HCT116 (cell line): Measurements from ENCODE around the gene ALDH1A2. TPM values are rescaled to one million over a fixed set of nuclear protein-coding genes. Genes with fewer than 3 reads are reported as not detected.

Experiments used
- ATAC-seq: fragments of 200-7000 bp; cut with Tn5 transposase; 2 replicates; pipeline ENCODE4 v1.9.1; 2020; ENCODE audit warnings: mild to moderate bottlenecking, moderate library complexity
- BruUV-seq: library from RNA; stranded (reverse); fragments of 400-500 nt; replicated peaks from 2 replicates; lab custom pipeline; 2021; lab: Mats Ljungman, UMichigan
- CTCF ChIA-PET: fragments of 300-600 bp; sonication (Branson Sonifier 250); formaldehyde crosslinking; loops from one replicate; lab custom pipeline; 2021; ENCODE audit warnings: antibody characterized with exemption; lab: Charles Lee
- POLR2A ChIA-PET: fragments of 300-600, 350-600 bp; sonication (Branson Sonifier 250); formaldehyde crosslinking; loops from one replicate; lab custom pipeline; 2021; ENCODE audit warnings: antibody characterized with exemption; lab: Charles Lee
- RAD21 ChIA-PET, 2 experiments: fragments of 300-600 bp; sonication (Branson Sonifier 250); formaldehyde crosslinking; loops; one replicate each; lab custom pipeline; 2023; ENCODE audit warnings: low total read pairs in 2 of 2; ENCODE audit not compliant: uncharacterized antibody in 2 of 2, unreplicated experiment in 2 of 2, low non-redundant PET in 1 of 2; lab: Charles Lee
- DNase-seq: peaks from one replicate; pipeline ENCODE4 v3.0.0-alpha.2; 2010; ENCODE audit warnings: low read depth, low spot score
- H2AFZ ChIP-seq: fragments of 200-600 bp; shearing (Covaris generic), sonication (generic); 2 replicates; pipeline ENCODE4 v1.6.1; 2017; ENCODE audit warnings: low read depth, mixed run types, mixed read lengths, antibody characterized with exemption, low read length; ENCODE audit not compliant: poor library complexity, severe bottlenecking
- H3K27ac ChIP-seq: 2 replicates; pipeline ENCODE4 v1.5.1; 2012; ENCODE audit warnings: low read depth, low read length
- H3K27me3 ChIP-seq: fragments of 200-600 bp; sonication (generic); 2 replicates; pipeline ENCODE4 v1.6.1; 2016; ENCODE audit warnings: mixed run types, low read length, mixed read lengths; ENCODE audit not compliant: insufficient read depth
- H3K36me3 ChIP-seq, 2 experiments: fragments of 200-500 bp in 1 of 2; fragments of 200-600 bp in 1 of 2; sonication (Bioruptor generic) in 1 of 2; sonication (generic) in 1 of 2; 2 replicates each; pipeline versions ENCODE4 v1.5.1 to v1.6.1; 2014 to 2016; ENCODE audit warnings: low read length in 2 of 2, inconsistent platforms in 1 of 2, mixed read lengths in 1 of 2, mixed run types in 1 of 2; ENCODE audit not compliant: insufficient read depth in 2 of 2, control insufficient read depth in 1 of 2
- H3K4me1 ChIP-seq, 2 experiments: fragments of 200-600 bp in 1 of 2; sonication (generic) in 1 of 2; 2 replicates each; pipeline versions ENCODE4 v1.5.1 to v1.6.1; 2012 to 2017; ENCODE audit warnings: low read length in 2 of 2, inconsistent platforms in 1 of 2, mild to moderate bottlenecking in 1 of 2, mixed read lengths in 1 of 2, mixed run types in 1 of 2, moderate library complexity in 1 of 2; ENCODE audit not compliant: insufficient read depth in 2 of 2, control insufficient read depth in 1 of 2
- H3K4me2 ChIP-seq: fragments of 200-600 bp; sonication (generic); 2 replicates; pipeline ENCODE4 v1.6.1; 2017; ENCODE audit warnings: mixed run types, low read length, mixed read lengths
- H3K4me3 ChIP-seq, 2 experiments: fragments of 200-600 bp in 1 of 2; sonication (generic) in 1 of 2; replicated peaks in 1 of 2; 2 replicates each; pipeline ENCODE4 v1.5.1; 2011 to 2016; ENCODE audit warnings: low read length in 2 of 2, control low read depth in 1 of 2, low read depth in 1 of 2, mild to moderate bottlenecking in 1 of 2, mixed read lengths in 1 of 2, mixed run types in 1 of 2
- H3K79me2 ChIP-seq: fragments of 200-600 bp; sonication (generic); 2 replicates; pipeline ENCODE4 v1.6.1; 2017; ENCODE audit warnings: mild to moderate bottlenecking, mixed run types, low read length, moderate library complexity, mixed read lengths; ENCODE audit not compliant: insufficient read depth
- H3K9ac ChIP-seq: fragments of 200-600 bp; sonication (generic); 2 replicates; pipeline ENCODE4 v1.6.1; 2016; ENCODE audit warnings: low read length, mixed read lengths
- H3K9me2 ChIP-seq: fragments of 200-600 bp; sonication (generic), shearing (Covaris generic); 2 replicates; pipeline ENCODE4 v1.6.1; 2017; ENCODE audit warnings: mixed run types, mild to moderate bottlenecking, moderate library complexity; ENCODE audit not compliant: insufficient read depth
- H3K9me3 ChIP-seq, 2 experiments: fragments of 200-500 bp in 1 of 2; fragments of 200-600 bp in 1 of 2; sonication (Bioruptor generic) in 1 of 2; sonication (generic) in 1 of 2; 2 replicates each; pipeline ENCODE4 v1.6.1; 2014 to 2017; ENCODE audit warnings: low read length in 2 of 2, mixed read lengths in 2 of 2, inconsistent platforms in 1 of 2, low read depth in 1 of 2, mild to moderate bottlenecking in 1 of 2, mixed run types in 1 of 2, moderate library complexity in 1 of 2; ENCODE audit not compliant: control insufficient read depth in 1 of 2, insufficient read depth in 1 of 2
- H4K20me1 ChIP-seq: fragments of 200-600 bp; sonication (generic), shearing (Covaris generic); 2 replicates; pipeline ENCODE4 v1.6.1; 2017; ENCODE audit warnings: mixed run types, mild to moderate bottlenecking, moderate library complexity; ENCODE audit not compliant: insufficient read depth
- ATF3 ChIP-seq: IDR thresholded peaks from 2 replicates; pipeline ENCODE4 v1.6.1; 2012
- CEBPB ChIP-seq: IDR thresholded peaks from 2 replicates; pipeline ENCODE4 v1.6.1; 2012; ENCODE audit warnings: low read depth
- EGR1 ChIP-seq: IDR thresholded peaks from 2 replicates; pipeline ENCODE4 v1.6.1; 2012; ENCODE audit warnings: low read depth
- ELF1 ChIP-seq: IDR thresholded peaks from 2 replicates; pipeline ENCODE4 v1.6.1; 2012; ENCODE audit warnings: low read depth, borderline replicate concordance
- EZH2 ChIP-seq: fragments of 200-600 bp; sonication (generic); IDR thresholded peaks from 2 replicates; pipeline ENCODE4 v1.6.1; 2017; ENCODE audit warnings: antibody characterized with exemption, mixed run types
- EZH2phosphoT487 ChIP-seq: fragments of 200-600 bp; IDR thresholded peaks from 2 replicates; pipeline ENCODE4 v1.6.1; 2018; ENCODE audit warnings: antibody characterized with exemption, borderline replicate concordance
- JUND ChIP-seq: IDR thresholded peaks from 2 replicates; pipeline ENCODE4 v1.6.1; 2012
- POLR2A ChIP-seq: IDR thresholded peaks from 2 replicates; pipeline ENCODE4 v1.7.0; 2011; ENCODE audit warnings: borderline replicate concordance; ENCODE audit not compliant: insufficient read depth, insufficient read length; ENCODE audit errors: extremely low read depth
- REST ChIP-seq: IDR thresholded peaks from 2 replicates; pipeline ENCODE4 v1.6.1; 2012; ENCODE audit warnings: low read depth
- SRF ChIP-seq: IDR thresholded peaks from 2 replicates; pipeline ENCODE4 v1.6.1; 2012; ENCODE audit warnings: low read depth
- ZNF274 ChIP-seq: fragments of 200-500 bp; sonication (Bioruptor generic); IDR thresholded peaks from 2 replicates; pipeline ENCODE4 v1.6.1; 2014; ENCODE audit warnings: mild to moderate bottlenecking, low read depth, low read length, inconsistent platforms
- intact Hi-C: fragments of 100-400 bp; cut with micrococcal nuclease; formaldehyde crosslinking; loops from 2 replicates; pipeline ENCODE4 v1.10.0; 2022
- total RNA-seq: library from RNA; stranded (reverse); gene quantifications from one replicate; pipeline ENCODE4 v1.2.1, GENCODE V29; 2021; ENCODE audit not compliant: unreplicated experiment

The ALDH1A2 gene
- total RNA-seq, 1 experiment from 2014 or later = 1.7 TPM

- Histone ChIP-seq H3K27me3 (no peaks in the 10 kb centered on the region), H2AFZ (no peak overlapping the region), H3K9me3 (no peaks in the 10 kb centered on the region), H3K79me2 (no peaks in the 10 kb centered on the region), H3K36me3 (no peaks in the 10 kb centered on the region), H3K9me2 (no peaks in the 10 kb centered on the region), H3K9ac (no peak overlapping the region), H3K4me3 (no peak overlapping the region), H3K27ac (no peak overlapping the region), H4K20me1 (no peaks in the 10 kb centered on the region), H3K4me2 (no peak overlapping the region), H3K4me1 (no peaks in the 10 kb centered on the region)
- CTCF ChIA-PET = no interaction called here
- RAD21 ChIA-PET = no interaction called here
- intact Hi-C loops = no loop called here
- ATAC-seq = no peak
- DNase-seq = no peak
- TF ChIP-seq CEBPB (no peak), ZNF274 (no peak), REST (no peak), JUND (no peak), EZH2 (no peak), EZH2phosphoT487 (no peak), ELF1 (no peak), SRF (no peak), EGR1 (no peak), POLR2A (no peak), ATF3 (no peak)
- POLR2A ChIA-PET = no interaction called here
- BruUV-seq = no TSS peak
These were observed 148.8 kb downstream of the ALDH1A2 start for GRCh38 chr15:57916695-57917094.
